ENCODE data around the gene CTNNBL1. TPM values are rescaled to one million over a fixed set of nuclear protein-coding genes. Genes with fewer than 3 reads are reported as not detected.
A peak's percentile ranks its signal among the peaks of the same experiment; 100 is the strongest.

Gene CTNNBL1
- total and polyA plus RNA-seq, 5 donors from 2014 or later = 56.0 to 117 (median 83.2) TPM

GRCh38 chr20:37912874-37913273, 219.0 kb downstream of the CTNNBL1 start:
- Mint-ChIP-seq H3K9me3 (peaks cover 0 to 2% (median 0%) of the 10 kb centered on the region in 7 donors), H3K4me3 (no peak overlapping the region), H3K27ac (peak overlapping the region in 1 of 3 donors; percentile 38), H3K4me1 (peaks cover 0 to 36% (median 4%) of the 10 kb centered on the region in 4 donors), H3K36me3 (no peaks in the 10 kb centered on the region), H3K27me3 (peaks cover 24% of the 10 kb centered on the region)
- Histone ChIP-seq H3K4me3 (ENCODE audit: low read depth, low read length) (no peak overlapping the region), H3K27me3 (ENCODE audit: control insufficient read depth, insufficient read depth, low read length) (no peaks in the 10 kb centered on the region), H3K9me3 (ENCODE audit: control insufficient read depth in 2 of 2, low read length in 2 of 2) (no peaks in the 10 kb centered on the region), H3K4me1 (ENCODE audit: control insufficient read depth, insufficient read depth, low read length, poor library complexity, severe bottlenecking) (peaks cover 10% of the 10 kb centered on the region), H3K27ac (ENCODE audit: insufficient read depth, low read length, poor library complexity, severe bottlenecking) (no peak overlapping the region), H3K36me3 (ENCODE audit: control insufficient read depth, insufficient read depth, low read length) (no peaks in the 10 kb centered on the region)
- DNase-seq (no peak), ATAC-seq (ENCODE audit: low read depth in 2 of 2) (no peak)

- Histone ChIP-seq H3K27me3 (ENCODE audit: control insufficient read depth, insufficient read depth, low read length) (peaks cover 3% of the 10 kb centered on the region), H3K27ac (ENCODE audit: insufficient read depth, low read length, poor library complexity, severe bottlenecking) (no peak overlapping the region), H3K9me3 (ENCODE audit: control insufficient read depth in 2 of 2, low read length in 2 of 2) (no peaks in the 10 kb centered on the region), H3K4me1 (ENCODE audit: control insufficient read depth, insufficient read depth, low read length, poor library complexity, severe bottlenecking) (peaks cover 10% of the 10 kb centered on the region), H3K4me3 (ENCODE audit: low read depth, low read length) (no peak overlapping the region), H3K36me3 (ENCODE audit: control insufficient read depth, insufficient read depth, low read length) (no peaks in the 10 kb centered on the region)
- Mint-ChIP-seq H3K27ac (peak overlapping the region in 1 of 3 donors; percentile 48), H3K36me3 (no peaks in the 10 kb centered on the region), H3K4me3 (peak overlapping the region in 1 of 4 donors; percentile 68), H3K27me3 (peaks cover 23% of the 10 kb centered on the region), H3K4me1 (peaks cover 0 to 36% (median 4%) of the 10 kb centered on the region in 4 donors), H3K9me3 (peaks cover 0 to 2% (median 0%) of the 10 kb centered on the region in 7 donors)
- DNase-seq (no peak), ATAC-seq (ENCODE audit: low read depth in 2 of 2) (no peak)
Measured at GRCh38 chr20:37913567-37914366, 219.9 kb downstream of the CTNNBL1 start.

GRCh38 chr20:37914367-37914671, 220.5 kb downstream of the CTNNBL1 start:
- DNase-seq = no peak
- Mint-ChIP-seq H3K4me3 (peak overlapping the region in 3 of 4 donors; percentile 68 to 76 (median 72)), H3K4me1 (peaks cover 0 to 36% (median 4%) of the 10 kb centered on the region in 4 donors), H3K27ac (peak overlapping the region in 2 of 3 donors; percentile 20 to 65), H3K27me3 (peaks cover 27% of the 10 kb centered on the region), H3K36me3 (no peaks in the 10 kb centered on the region), H3K9me3 (peaks cover 0 to 2% (median 0%) of the 10 kb centered on the region in 7 donors)
- ATAC-seq (ENCODE audit: low read depth in 2 of 2) = no peak
- Histone ChIP-seq H3K4me1 (ENCODE audit: control insufficient read depth, insufficient read depth, low read length, poor library complexity, severe bottlenecking) (peaks cover 10% of the 10 kb centered on the region), H3K4me3 (ENCODE audit: low read depth, low read length) (no peak overlapping the region), H3K27ac (ENCODE audit: insufficient read depth, low read length, poor library complexity, severe bottlenecking) (no peak overlapping the region), H3K36me3 (ENCODE audit: control insufficient read depth, insufficient read depth, low read length) (no peaks in the 10 kb centered on the region), H3K9me3 (ENCODE audit: control insufficient read depth in 2 of 2, low read length in 2 of 2) (no peaks in the 10 kb centered on the region), H3K27me3 (ENCODE audit: control insufficient read depth, insufficient read depth, low read length) (peaks cover 3% of the 10 kb centered on the region)

- H3K9me3 Mint-ChIP-seq = peaks cover 0 to 2% (median 0%) of the 10 kb centered on the region in 7 donors
- H3K27ac ChIP-seq (ENCODE audit: insufficient read depth, low read length, poor library complexity, severe bottlenecking) = no peak overlapping the region
Measured at GRCh38 chr20:37914672-37915433, 221.0 kb downstream of the CTNNBL1 start.

GRCh38 chr20:37915434-37915787, 221.6 kb downstream of the CTNNBL1 start:
- H3K36me3 ChIP-seq (ENCODE audit: control insufficient read depth, insufficient read depth, low read length) = no peaks in the 10 kb centered on the region
- H3K4me1 ChIP-seq (ENCODE audit: control insufficient read depth, insufficient read depth, low read length, poor library complexity, severe bottlenecking) = peaks cover 10% of the 10 kb centered on the region
- peaks cover 0 to 2% (median 0%) of the 10 kb centered on the region in 7 donors for H3K9me3 Mint-ChIP-seq
- peaks cover 27% of the 10 kb centered on the region for H3K27me3 Mint-ChIP-seq
- no peak overlapping the region for H3K4me3 ChIP-seq (ENCODE audit: low read depth, low read length)
- no peak overlapping the region for H3K27ac ChIP-seq (ENCODE audit: insufficient read depth, low read length, poor library complexity, severe bottlenecking)
- ATAC-seq (ENCODE audit: low read depth in 2 of 2) (no peak), DNase-seq (no peak)
- peaks cover 0 to 36% (median 4%) of the 10 kb centered on the region in 4 donors for H3K4me1 Mint-ChIP-seq
- peaks cover 3% of the 10 kb centered on the region for H3K27me3 ChIP-seq (ENCODE audit: control insufficient read depth, insufficient read depth, low read length)
- H3K36me3 Mint-ChIP-seq = no peaks in the 10 kb centered on the region
- H3K4me3 Mint-ChIP-seq = peak overlapping the region in 1 of 4 donors; percentile 90
- no peaks in the 10 kb centered on the region for H3K9me3 ChIP-seq (ENCODE audit: control insufficient read depth in 2 of 2, low read length in 2 of 2)
- H3K27ac Mint-ChIP-seq = no peak overlapping the region

More at GRCh38 chr20:37914672-37915433, 221.0 kb downstream of the CTNNBL1 start:
- DNase-seq (peak in 2 of 3 donors; percentile 45 to 63), ATAC-seq (ENCODE audit: low read depth in 2 of 2) (peak; percentile 35 to 61)
- Mint-ChIP-seq H3K27me3 (peaks cover 27% of the 10 kb centered on the region), H3K36me3 (no peaks in the 10 kb centered on the region), H3K4me3 (peak overlapping the region in 3 of 4 donors; percentile 72 to 90 (median 76)), H3K27ac (peak overlapping the region in 2 of 3 donors; percentile 65 to 91), H3K4me1 (peaks cover 0 to 36% (median 4%) of the 10 kb centered on the region in 4 donors)
- Histone ChIP-seq H3K36me3 (ENCODE audit: control insufficient read depth, insufficient read depth, low read length) (no peaks in the 10 kb centered on the region), H3K4me3 (ENCODE audit: low read depth, low read length) (no peak overlapping the region), H3K4me1 (ENCODE audit: control insufficient read depth, insufficient read depth, low read length, poor library complexity, severe bottlenecking) (peaks cover 10% of the 10 kb centered on the region), H3K9me3 (ENCODE audit: control insufficient read depth in 2 of 2, low read length in 2 of 2) (no peaks in the 10 kb centered on the region), H3K27me3 (ENCODE audit: control insufficient read depth, insufficient read depth, low read length) (peaks cover 3% of the 10 kb centered on the region)

GRCh38 chr20:37915800-37916570, 222.2 kb downstream of the CTNNBL1 start:
- Mint-ChIP-seq H3K4me1 (peaks cover 0 to 36% (median 4%) of the 10 kb centered on the region in 4 donors), H3K27me3 (peaks cover 25% of the 10 kb centered on the region), H3K27ac (no peak overlapping the region), H3K36me3 (no peaks in the 10 kb centered on the region), H3K9me3 (peaks cover 0 to 2% (median 0%) of the 10 kb centered on the region in 7 donors), H3K4me3 (peak overlapping the region in 1 of 4 donors; percentile 0)
- no peak overlapping the region for H3K4me3 ChIP-seq (ENCODE audit: low read depth, low read length)
- H3K4me1 ChIP-seq (ENCODE audit: control insufficient read depth, insufficient read depth, low read length, poor library complexity, severe bottlenecking) = peaks cover 10% of the 10 kb centered on the region
- no peaks in the 10 kb centered on the region for H3K36me3 ChIP-seq (ENCODE audit: control insufficient read depth, insufficient read depth, low read length)
- no peak overlapping the region for H3K27ac ChIP-seq (ENCODE audit: insufficient read depth, low read length, poor library complexity, severe bottlenecking)
- DNase-seq (no peak), ATAC-seq (ENCODE audit: low read depth in 2 of 2) (no peak)
- peaks cover 3% of the 10 kb centered on the region for H3K27me3 ChIP-seq (ENCODE audit: control insufficient read depth, insufficient read depth, low read length)
- H3K9me3 ChIP-seq (ENCODE audit: control insufficient read depth in 2 of 2, low read length in 2 of 2) = no peaks in the 10 kb centered on the region

GRCh38 chr20:37917461-37917860, 223.6 kb downstream of the CTNNBL1 start:
- no peaks in the 10 kb centered on the region for H3K36me3 ChIP-seq (ENCODE audit: control insufficient read depth, insufficient read depth, low read length)
- Mint-ChIP-seq H3K27me3 (peaks cover 24% of the 10 kb centered on the region), H3K4me1 (peaks cover 0 to 28% (median 4%) of the 10 kb centered on the region in 4 donors), H3K9me3 (peaks cover 0 to 1% (median 0%) of the 10 kb centered on the region in 7 donors), H3K4me3 (no peak overlapping the region), H3K36me3 (no peaks in the 10 kb centered on the region), H3K27ac (peak overlapping the region in 1 of 3 donors; percentile 9)
- DNase-seq (no peak), ATAC-seq (ENCODE audit: low read depth in 2 of 2) (no peak)
- H3K9me3 ChIP-seq (ENCODE audit: control insufficient read depth in 2 of 2, low read length in 2 of 2) = no peaks in the 10 kb centered on the region
- H3K4me3 ChIP-seq (ENCODE audit: low read depth, low read length) = no peak overlapping the region
- peaks cover 10% of the 10 kb centered on the region for H3K4me1 ChIP-seq (ENCODE audit: control insufficient read depth, insufficient read depth, low read length, poor library complexity, severe bottlenecking)
- no peak overlapping the region for H3K27ac ChIP-seq (ENCODE audit: insufficient read depth, low read length, poor library complexity, severe bottlenecking)
- H3K27me3 ChIP-seq (ENCODE audit: control insufficient read depth, insufficient read depth, low read length) = peaks cover 3% of the 10 kb centered on the region

All from CD4-positive, CD25-positive, alpha-beta regulatory T cell (primary cell).